GM12878 (cell line): Measurements from ENCODE around the gene BCO1.

ENCODE experiments used
- BCL11A ChIP-seq: IDR thresholded peaks from 2 replicates; pipeline ENCODE4 v1.6.1; 2011; ENCODE audit warnings: low read depth, low read length
- BCL3 ChIP-seq: IDR thresholded peaks from 2 replicates; pipeline ENCODE4 v1.6.1; 2011; ENCODE audit warnings: borderline replicate concordance, low read depth, mild to moderate bottlenecking, moderate library complexity, low read length; ENCODE audit not compliant: insufficient read depth, poor library complexity, severe bottlenecking
- CTCF ChIP-seq, 3 experiments: IDR thresholded peaks in 2 of 3; conservative IDR thresholded peaks in 1 of 3; 2 replicates each; pipeline ENCODE4 v1.5.1; 2011; ENCODE audit warnings: low read depth in 3 of 3, low read length in 3 of 3, mild to moderate bottlenecking in 3 of 3, control low read depth in 2 of 3, moderate library complexity in 2 of 3, inconsistent platforms in 1 of 3, mixed read lengths in 1 of 3; ENCODE audit not compliant: control insufficient read depth in 2 of 3, insufficient read depth in 1 of 3; ENCODE audit errors: extremely low read depth in 1 of 3
- EZH2 ChIP-seq: IDR thresholded peaks from 2 replicates; pipeline ENCODE4 v1.6.1; 2012; ENCODE audit warnings: low read depth, mild to moderate bottlenecking, control low read depth, inconsistent platforms, low read length, borderline replicate concordance; ENCODE audit not compliant: control insufficient read depth
- NFYB ChIP-seq: IDR thresholded peaks from 2 replicates; pipeline ENCODE4 v1.6.1; 2011; ENCODE audit warnings: low read depth, mild to moderate bottlenecking, low read length, improper control_type of control experiment, moderate library complexity; ENCODE audit not compliant: insufficient read depth
- POLR2AphosphoS2 ChIP-seq: IDR thresholded peaks from 2 replicates; pipeline ENCODE4 v1.6.1; 2011; ENCODE audit warnings: low read depth, mild to moderate bottlenecking, low read length, improper control_type of control experiment, moderate library complexity
- REST ChIP-seq: IDR thresholded peaks from 2 replicates; pipeline ENCODE4 v1.6.1; 2012; ENCODE audit warnings: mild to moderate bottlenecking, low read depth, low read length
- SRF ChIP-seq, 2 experiments: IDR thresholded peaks; 2 replicates each; pipeline ENCODE4 v1.6.1; 2011; ENCODE audit warnings: low read depth in 2 of 2, low read length in 2 of 2, mild to moderate bottlenecking in 1 of 2, moderate library complexity in 1 of 2
- ZZZ3 ChIP-seq: IDR thresholded peaks from 2 replicates; pipeline ENCODE4 v1.6.1; 2011; ENCODE audit warnings: low read depth; ENCODE audit not compliant: control insufficient read depth, insufficient read length

GRCh38 chr16:81263470-81264220 lies 25.2 kb downstream of the BCO1 start:
- TF ChIP-seq CTCF (IDR thresholded peaks at IDR 0.05 in 2 of 3, conservative IDR thresholded peaks at IDR 0.05 in 1 of 3; ENCODE audit: control insufficient read depth in 2 of 3, extremely low read depth in 1 of 3, insufficient read depth in 1 of 3, low read depth in 3 of 3, low read length in 3 of 3) (no peak), BCL11A (no peak), BCL3 (no peak), NFYB (no peak), ZZZ3 (no peak), REST (no peak), SRF (IDR thresholded peaks at IDR 0.05; ENCODE audit: low read depth in 2 of 2, low read length in 2 of 2) (no peak), POLR2AphosphoS2 (no peak), EZH2 (no peak)
